HepG2 (cell line): ENCODE measurements around the gene SEC11A. TPM values are rescaled to one million over a fixed set of nuclear protein-coding genes. Genes with fewer than 3 reads are reported as not detected.

ENCODE experiments used
- EP300 ChIP-seq, 3 experiments: sonication (generic) in 1 of 3; formaldehyde crosslinking in 1 of 3; IDR thresholded peaks; 2 replicates each; pipeline versions ENCODE4 v1.5.1 to v1.6.1; 2011 to 2020; ENCODE audit warnings: low read depth in 2 of 3, low read length in 2 of 3, borderline replicate concordance in 1 of 3, improper control_type of control experiment in 1 of 3, mild to moderate bottlenecking in 1 of 3, missing genetic modification reagents in 1 of 3, moderate library complexity in 1 of 3
- HDAC2 ChIP-seq: sonication (generic); formaldehyde crosslinking; IDR thresholded peaks from 2 replicates; pipeline ENCODE4 v1.4.0; 2020; ENCODE audit warnings: missing genetic modification reagents
- KAT8 ChIP-seq: IDR thresholded peaks from 2 replicates; pipeline ENCODE4 v1.6.1; 2016; ENCODE audit warnings: missing genetic modification reagents, missing compliant biosample characterization
- KLF13 ChIP-seq: sonication (generic); formaldehyde crosslinking; IDR thresholded peaks from 2 replicates; pipeline ENCODE4 v1.4.0; 2020; ENCODE audit warnings: mild to moderate bottlenecking, missing genetic modification reagents
- MLXIP ChIP-seq: sonication (generic); formaldehyde crosslinking; IDR thresholded peaks from 2 replicates; pipeline ENCODE4 v1.9.0; 2021; ENCODE audit warnings: missing genetic modification reagents, borderline replicate concordance
- MTERF4 ChIP-seq: sonication (generic); formaldehyde crosslinking; IDR thresholded peaks from 2 replicates; pipeline ENCODE4 v1.8.0; 2023; ENCODE audit warnings: mild to moderate bottlenecking, missing genetic modification reagents
- NR2F2 ChIP-seq: IDR thresholded peaks from 2 replicates; pipeline ENCODE4 v1.6.1; 2012; ENCODE audit warnings: low read depth, inconsistent platforms, borderline replicate concordance
- PAXIP1 ChIP-seq: sonication (generic); formaldehyde crosslinking; conservative IDR thresholded peaks from 2 replicates; pipeline ENCODE4 v1.4.0; 2020; ENCODE audit warnings: mild to moderate bottlenecking, missing genetic modification reagents, moderate library complexity
- RFXANK ChIP-seq: IDR thresholded peaks from 2 replicates; pipeline ENCODE4 v1.6.1; 2016
- SIX4 ChIP-seq: sonication (generic); formaldehyde crosslinking; IDR thresholded peaks from 2 replicates; pipeline ENCODE4 v1.4.0; 2020; ENCODE audit warnings: missing genetic modification reagents
- SP2 ChIP-seq: sonication (generic); formaldehyde crosslinking; IDR thresholded peaks from 2 replicates; pipeline ENCODE4 v1.5.1; 2020; ENCODE audit warnings: mild to moderate bottlenecking, missing genetic modification reagents
- SPEN ChIP-seq: sonication (generic); formaldehyde crosslinking; IDR thresholded peaks from 2 replicates; pipeline ENCODE4 v1.5.1; 2020; ENCODE audit warnings: low read depth, mild to moderate bottlenecking, missing genetic modification reagents
- ZBTB7B ChIP-seq: sonication (generic); formaldehyde crosslinking; IDR thresholded peaks from 2 replicates; pipeline ENCODE4 v1.4.0; 2020; ENCODE audit warnings: missing genetic modification reagents
- ZBTB8A ChIP-seq: sonication (generic); formaldehyde crosslinking; IDR thresholded peaks from 2 replicates; pipeline ENCODE4 v1.4.0; 2020; ENCODE audit warnings: mild to moderate bottlenecking, low read depth, missing genetic modification reagents, borderline replicate concordance
- ZNF234 ChIP-seq: sonication (generic); formaldehyde crosslinking; conservative IDR thresholded peaks from 2 replicates; pipeline ENCODE4 v1.5.1; 2020; ENCODE audit warnings: mild to moderate bottlenecking, missing genetic modification reagents
- ZNF282 ChIP-seq: fragments of 450-650 bp; IDR thresholded peaks from 2 replicates; pipeline ENCODE4 v1.6.1; 2018; ENCODE audit not compliant: partially characterized antibody
- ZNF296 ChIP-seq: sonication (generic); formaldehyde crosslinking; conservative IDR thresholded peaks from 2 replicates; pipeline ENCODE4 v1.5.0; 2020; ENCODE audit warnings: mild to moderate bottlenecking, missing genetic modification reagents
- ZNF546 ChIP-seq: sonication (generic); formaldehyde crosslinking; conservative IDR thresholded peaks from 2 replicates; pipeline ENCODE4 v1.8.1; 2023; ENCODE audit warnings: mild to moderate bottlenecking, missing genetic modification reagents
- ZNF577 ChIP-seq: sonication (generic); formaldehyde crosslinking; IDR thresholded peaks from 2 replicates; pipeline ENCODE4 v1.4.0; 2020; ENCODE audit warnings: mild to moderate bottlenecking, low read depth, missing genetic modification reagents, borderline replicate concordance
- ZNF761 ChIP-seq: sonication (generic); formaldehyde crosslinking; conservative IDR thresholded peaks from 2 replicates; pipeline ENCODE4 v1.4.0; 2020; ENCODE audit warnings: mild to moderate bottlenecking, missing genetic modification reagents
- ZNF768 ChIP-seq: sonication (generic); formaldehyde crosslinking; IDR thresholded peaks from 2 replicates; pipeline ENCODE4 v1.4.0; 2020; ENCODE audit warnings: missing genetic modification reagents
- ZNF788 ChIP-seq: sonication (generic); formaldehyde crosslinking; IDR thresholded peaks from 2 replicates; pipeline ENCODE4 v1.5.0; 2020; ENCODE audit warnings: mild to moderate bottlenecking, missing genetic modification reagents, borderline replicate concordance
- ZZZ3 ChIP-seq: sonication (generic); formaldehyde crosslinking; IDR thresholded peaks from 2 replicates; pipeline ENCODE4 v1.4.0; 2020; ENCODE audit warnings: missing genetic modification reagents, mild to moderate bottlenecking, borderline replicate concordance
- polyA plus RNA-seq, 8 experiments: library from polyadenylated mRNA; depleted of rRNA in 3 of 8; stranded (reverse) in 7 of 8; unstranded in 1 of 8; fragments of >200 nt; fragmentation: Illumina TruSeq in 4 of 8; extraction: Trizol in 4 of 8; gene quantifications; 2 replicates each; pipeline versions ENCODE4 v1.2.1 to v1.2.3, GENCODE V29; 2011 to 2016; ENCODE audit warnings: low read depth in 4 of 8, missing spikeins in 1 of 8, mixed read lengths in 1 of 8; ENCODE audit not compliant: insufficient read depth in 1 of 8
- total RNA-seq, 5 experiments: library from RNA; depleted of rRNA; stranded (reverse); fragments of >200 nt; fragmentation: Illumina TruSeq; extraction: Trizol; gene quantifications; 2 replicates each; pipeline ENCODE4 v1.2.3, GENCODE V29; 2016; ENCODE audit warnings: low read depth in 1 of 5

The SEC11A gene
- total and polyA plus RNA-seq, 2 of the 13 experiments (the other 11 are each of a cell fraction or from before 2014, with no cell fraction given): 141 to 230 TPM

GRCh38 chr15:84716036-84716732 lies at the start of gene SEC11A (continued):
- TF ChIP-seq PAXIP1 (peak; percentile 36), ZNF577 (CRISPR knock-in tag) (no peak), RFXANK (CRISPR knock-in tag) (0 out of 2 replicates have a peak, but pooled peaks have one; percentile 62), KAT8 (peak; percentile 96), MTERF4 (CRISPR knock-in tag) (peak; percentile 89; the same call in 1 of the 2 replicates), ZBTB8A (0 out of 2 replicates have a peak, but pooled peaks have one; percentile 16), ZNF788 (CRISPR knock-in tag) (peak; percentile 97), SIX4 (CRISPR knock-in tag) (peak; percentile 57; the same call in 1 of the 2 replicates), SPEN (CRISPR knock-in tag) (peak; percentile 90), ZNF768 (CRISPR knock-in tag) (peak; percentile 77), ZNF761 (CRISPR knock-in tag) (peak; percentile 53; the same call in 1 of the 2 replicates), EP300 (IDR thresholded peaks at IDR 0.05; ENCODE audit: low read depth in 2 of 2, low read length in 2 of 2) (0 out of 4 replicates have a peak, but pooled peaks of 1 of the 2 experiments have one; percentile 3), EP300 (CRISPR knock-in tag; IDR thresholded peaks at IDR 0.05; ENCODE audit: borderline replicate concordance) (peak; percentile 14; the same call in 1 of the 2 replicates), ZNF296 (CRISPR knock-in tag) (no peak), ZZZ3 (CRISPR knock-in tag) (peak; percentile 74), SP2 (CRISPR knock-in tag) (peak; percentile 92), ZBTB7B (CRISPR knock-in tag) (peak; percentile 72), ZNF282 (no peak), ZNF546 (CRISPR knock-in tag) (peak; percentile 77; the same call in 1 of the 2 replicates), HDAC2 (peak; percentile 81), ZNF234 (CRISPR knock-in tag) (no peak), NR2F2 (peak; percentile 5; the same call in 1 of the 2 replicates), KLF13 (CRISPR knock-in tag) (no peak), MLXIP (CRISPR knock-in tag) (0 out of 2 replicates have a peak, but pooled peaks have one; percentile 4)
